PFSK-1 (cell line): ENCODE data around the gene DHRSX.

ENCODE experiments used
- FOXP2 ChIP-seq: optimal IDR thresholded peaks from 2 replicates; pipeline ENCODE3; 2011; ENCODE audit warnings: borderline replicate concordance, control low read depth, inconsistent platforms; ENCODE audit not compliant: insufficient read depth; ENCODE audit errors: extremely low read length, extremely low read depth
- POLR2AphosphoS5 ChIP-seq: IDR thresholded peaks from 2 replicates; pipeline ENCODE4 v1.6.1; 2012; ENCODE audit warnings: low read depth, mild to moderate bottlenecking, control low read depth, low read length, moderate library complexity
- SIN3A ChIP-seq: IDR thresholded peaks from 2 replicates; pipeline ENCODE4 v1.6.1; 2012; ENCODE audit warnings: mild to moderate bottlenecking, low read length, moderate library complexity, borderline replicate concordance; ENCODE audit not compliant: insufficient read depth
- TAF1 ChIP-seq: IDR thresholded peaks from 2 replicates; pipeline ENCODE4 v1.6.1; 2012; ENCODE audit warnings: low read length, control low read depth, borderline replicate concordance; ENCODE audit not compliant: insufficient read depth
- TF ChIP-seq, protein P1 (sequence below), 2 experiments: IDR thresholded peaks; 2 replicates each; pipeline versions ENCODE4 v1.6.1 to v1.8.0; 2011 to 2012; ENCODE audit warnings: low read depth in 2 of 2, low read length in 2 of 2, control low read depth in 1 of 2, inconsistent platforms in 1 of 2, mild to moderate bottlenecking in 1 of 2, moderate library complexity in 1 of 2; ENCODE audit not compliant: insufficient read depth in 1 of 2

Gene DHRSX

DNA sequence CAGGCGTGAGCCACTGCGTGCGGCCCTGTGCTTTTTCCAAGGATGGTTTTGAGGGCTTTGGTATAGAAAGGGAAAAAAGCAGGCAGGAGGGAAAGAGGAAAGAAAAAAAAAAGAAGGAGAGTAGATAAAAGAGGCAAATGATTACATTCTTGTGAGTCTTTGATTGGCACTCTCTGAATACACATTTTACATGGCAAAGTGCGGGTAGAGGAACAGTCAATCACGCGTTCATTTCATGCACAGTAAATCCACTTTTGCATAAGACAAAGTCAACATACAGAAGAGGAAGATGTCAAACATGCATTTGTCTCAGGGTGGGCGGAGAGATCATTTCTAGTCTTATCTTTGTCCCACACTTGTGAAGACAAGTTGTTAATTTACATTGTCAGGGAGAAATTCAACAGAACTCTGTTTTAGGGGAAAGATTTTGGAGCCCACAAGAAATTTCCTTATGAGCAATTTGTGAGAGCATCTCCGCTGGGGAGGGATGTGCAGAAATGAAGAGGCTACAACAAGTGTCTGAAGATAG is 183.2 kb downstream of the DHRSX start:
- TF ChIP-seq SIN3A (no peak), POLR2AphosphoS5 (no peak), TAF1 (no peak), FOXP2 (no peak)
- TF ChIP-seq, protein P1, sequence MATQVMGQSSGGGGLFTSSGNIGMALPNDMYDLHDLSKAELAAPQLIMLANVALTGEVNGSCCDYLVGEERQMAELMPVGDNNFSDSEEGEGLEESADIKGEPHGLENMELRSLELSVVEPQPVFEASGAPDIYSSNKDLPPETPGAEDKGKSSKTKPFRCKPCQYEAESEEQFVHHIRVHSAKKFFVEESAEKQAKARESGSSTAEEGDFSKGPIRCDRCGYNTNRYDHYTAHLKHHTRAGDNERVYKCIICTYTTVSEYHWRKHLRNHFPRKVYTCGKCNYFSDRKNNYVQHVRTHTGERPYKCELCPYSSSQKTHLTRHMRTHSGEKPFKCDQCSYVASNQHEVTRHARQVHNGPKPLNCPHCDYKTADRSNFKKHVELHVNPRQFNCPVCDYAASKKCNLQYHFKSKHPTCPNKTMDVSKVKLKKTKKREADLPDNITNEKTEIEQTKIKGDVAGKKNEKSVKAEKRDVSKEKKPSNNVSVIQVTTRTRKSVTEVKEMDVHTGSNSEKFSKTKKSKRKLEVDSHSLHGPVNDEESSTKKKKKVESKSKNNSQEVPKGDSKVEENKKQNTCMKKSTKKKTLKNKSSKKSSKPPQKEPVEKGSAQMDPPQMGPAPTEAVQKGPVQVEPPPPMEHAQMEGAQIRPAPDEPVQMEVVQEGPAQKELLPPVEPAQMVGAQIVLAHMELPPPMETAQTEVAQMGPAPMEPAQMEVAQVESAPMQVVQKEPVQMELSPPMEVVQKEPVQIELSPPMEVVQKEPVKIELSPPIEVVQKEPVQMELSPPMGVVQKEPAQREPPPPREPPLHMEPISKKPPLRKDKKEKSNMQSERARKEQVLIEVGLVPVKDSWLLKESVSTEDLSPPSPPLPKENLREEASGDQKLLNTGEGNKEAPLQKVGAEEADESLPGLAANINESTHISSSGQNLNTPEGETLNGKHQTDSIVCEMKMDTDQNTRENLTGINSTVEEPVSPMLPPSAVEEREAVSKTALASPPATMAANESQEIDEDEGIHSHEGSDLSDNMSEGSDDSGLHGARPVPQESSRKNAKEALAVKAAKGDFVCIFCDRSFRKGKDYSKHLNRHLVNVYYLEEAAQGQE (IDR thresholded peaks at IDR 0.05; ENCODE audit: insufficient read depth in 1 of 2, low read depth in 2 of 2, low read length in 2 of 2): no peak

DNA sequence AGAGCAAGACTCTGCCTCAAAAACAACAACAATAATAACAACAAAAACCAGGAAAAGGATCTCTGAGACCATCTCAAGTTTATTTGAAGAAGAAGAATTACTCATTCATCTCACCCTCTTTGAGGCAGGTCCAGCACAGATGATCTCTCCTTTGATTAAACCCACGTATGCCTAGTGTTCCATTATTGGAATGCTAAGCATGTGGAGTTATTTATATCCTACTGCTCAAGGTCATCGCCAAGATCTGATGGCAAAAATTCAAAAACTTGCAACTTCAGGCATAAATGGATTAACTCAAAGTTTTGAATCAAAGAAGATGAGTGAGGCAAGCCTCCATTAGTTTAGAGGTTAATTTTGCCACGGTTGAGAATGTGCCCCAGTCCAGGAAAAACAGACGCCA is 184.2 kb downstream of the DHRSX start:
- no peak for TF ChIP-seq SIN3A
- no peak for TF ChIP-seq POLR2AphosphoS5

DNA sequence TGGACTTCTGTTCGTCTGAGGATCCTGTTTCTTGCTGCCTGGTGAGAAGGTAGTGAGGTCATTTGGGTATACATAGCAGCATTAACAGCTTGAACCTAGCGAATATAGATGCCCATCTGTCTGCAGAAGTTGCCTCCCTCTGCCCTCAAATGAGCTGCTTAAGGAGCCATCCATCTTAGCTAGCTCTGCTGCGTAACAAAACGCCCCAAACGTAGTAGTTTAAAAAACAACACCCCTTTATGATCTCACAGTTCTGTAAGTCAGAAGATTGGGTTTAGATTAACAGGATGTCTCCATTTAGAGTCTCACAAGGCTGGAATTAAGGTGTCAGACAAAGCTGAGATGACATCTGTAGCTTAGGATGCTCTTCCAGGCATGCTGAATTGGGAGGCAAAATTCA is 185.3 kb downstream of the DHRSX start:
- TF ChIP-seq FOXP2: no peak
- TF ChIP-seq TAF1: no peak
- no peak for TF ChIP-seq SIN3A
- TF ChIP-seq, protein P1 (IDR thresholded peaks at IDR 0.05; ENCODE audit: insufficient read depth in 1 of 2, low read depth in 2 of 2, low read length in 2 of 2): no peak
- no peak for TF ChIP-seq POLR2AphosphoS5

GRCh38 chrX:2314831-2315365 is 185.9 kb downstream of the DHRSX start:
- TF ChIP-seq, protein P1 (IDR thresholded peaks at IDR 0.05; ENCODE audit: insufficient read depth in 1 of 2, low read depth in 2 of 2, low read length in 2 of 2): no peak
- TF ChIP-seq SIN3A (no peak), FOXP2 (no peak), TAF1 (no peak), POLR2AphosphoS5 (no peak)

- TF ChIP-seq TAF1: no peak
- TF ChIP-seq, protein P1 (IDR thresholded peaks at IDR 0.05; ENCODE audit: insufficient read depth in 1 of 2, low read depth in 2 of 2, low read length in 2 of 2): no peak
- no peak for TF ChIP-seq FOXP2
- TF ChIP-seq SIN3A: no peak
- no peak for TF ChIP-seq POLR2AphosphoS5
These were observed 186.7 kb downstream of the DHRSX start for GRCh38 chrX:2313864-2314640.
